Endothelial cell of umbilical vein (primary cell): ENCODE data around the gene P2RY2.

Source experiments
- CTCF ChIP-seq, 2 donors: IDR thresholded peaks; 1 replicate in 1 of 2; 2 replicates in 1 of 2; pipeline ENCODE4 v1.5.1; 2011; ENCODE audit warnings: low read length in 2 of 2, mild to moderate bottlenecking in 2 of 2, moderate library complexity in 2 of 2, control low read depth in 1 of 2, inconsistent platforms in 1 of 2, low read depth in 1 of 2; ENCODE audit not compliant: insufficient read depth in 1 of 2; ENCODE audit errors: extremely low read depth in 1 of 2
- EZH2 ChIP-seq: IDR thresholded peaks from 2 replicates; pipeline ENCODE4 v1.6.1; 2012; ENCODE audit warnings: borderline replicate concordance, low read depth, mild to moderate bottlenecking, moderate library complexity, low read length, inconsistent platforms; ENCODE audit not compliant: severe bottlenecking
- FOS ChIP-seq: IDR thresholded peaks from 2 replicates; pipeline ENCODE4 v1.6.1; 2011; ENCODE audit warnings: mild to moderate bottlenecking, low read length, moderate library complexity, borderline replicate concordance; ENCODE audit not compliant: insufficient read depth
- MAX ChIP-seq: IDR thresholded peaks from 2 replicates; pipeline ENCODE4 v1.6.1; 2011; ENCODE audit not compliant: insufficient read depth, insufficient read length
- MYC ChIP-seq: IDR thresholded peaks from one replicate; pipeline ENCODE4 v1.6.1; 2011; ENCODE audit warnings: mild to moderate bottlenecking, low read depth, low read length
- POLR2A ChIP-seq: IDR thresholded peaks from 2 replicates; pipeline ENCODE4 v1.6.1; 2012; ENCODE audit warnings: low read depth, mild to moderate bottlenecking, control low read depth, low read length
- POLR2AphosphoS5 ChIP-seq: IDR thresholded peaks from 2 replicates; pipeline ENCODE4 v1.6.1; 2012; ENCODE audit warnings: low read depth, mild to moderate bottlenecking, control low read depth, low read length, moderate library complexity; ENCODE audit not compliant: insufficient read depth

GRCh38 chr11:73170140-73170539, 47.9 kb upstream of the P2RY2 start:
- TF ChIP-seq CTCF (IDR thresholded peaks at IDR 0.05; ENCODE audit: extremely low read depth in 1 of 2, insufficient read depth in 1 of 2, low read depth in 1 of 2, low read length in 2 of 2): no peak
- TF ChIP-seq POLR2A: no peak
- TF ChIP-seq POLR2AphosphoS5: no peak
- TF ChIP-seq FOS: no peak
- TF ChIP-seq MAX: no peak
- TF ChIP-seq EZH2: no peak
- TF ChIP-seq MYC: no peak
